Epithelial cell of esophagus (primary cell): ENCODE measurements around the gene EFTUD2.

Experiments used
- DNase-seq: peaks from one replicate; pipeline ENCODE4 v3.0.0; 2010; ENCODE audit warnings: low read depth
- H3K4me3 ChIP-seq: 2 replicates; pipeline ENCODE4 v1.5.1; 2011; ENCODE audit warnings: mild to moderate bottlenecking, low read length, control low read depth
- TF ChIP-seq, protein P1 (sequence below): IDR thresholded peaks from 2 replicates; pipeline ENCODE4 v1.5.1; 2011; ENCODE audit warnings: low read depth, mild to moderate bottlenecking, low read length, control low read depth, inconsistent platforms; ENCODE audit not compliant: insufficient read depth; ENCODE audit errors: missing control alignments

EFTUD2 gene

DNA sequence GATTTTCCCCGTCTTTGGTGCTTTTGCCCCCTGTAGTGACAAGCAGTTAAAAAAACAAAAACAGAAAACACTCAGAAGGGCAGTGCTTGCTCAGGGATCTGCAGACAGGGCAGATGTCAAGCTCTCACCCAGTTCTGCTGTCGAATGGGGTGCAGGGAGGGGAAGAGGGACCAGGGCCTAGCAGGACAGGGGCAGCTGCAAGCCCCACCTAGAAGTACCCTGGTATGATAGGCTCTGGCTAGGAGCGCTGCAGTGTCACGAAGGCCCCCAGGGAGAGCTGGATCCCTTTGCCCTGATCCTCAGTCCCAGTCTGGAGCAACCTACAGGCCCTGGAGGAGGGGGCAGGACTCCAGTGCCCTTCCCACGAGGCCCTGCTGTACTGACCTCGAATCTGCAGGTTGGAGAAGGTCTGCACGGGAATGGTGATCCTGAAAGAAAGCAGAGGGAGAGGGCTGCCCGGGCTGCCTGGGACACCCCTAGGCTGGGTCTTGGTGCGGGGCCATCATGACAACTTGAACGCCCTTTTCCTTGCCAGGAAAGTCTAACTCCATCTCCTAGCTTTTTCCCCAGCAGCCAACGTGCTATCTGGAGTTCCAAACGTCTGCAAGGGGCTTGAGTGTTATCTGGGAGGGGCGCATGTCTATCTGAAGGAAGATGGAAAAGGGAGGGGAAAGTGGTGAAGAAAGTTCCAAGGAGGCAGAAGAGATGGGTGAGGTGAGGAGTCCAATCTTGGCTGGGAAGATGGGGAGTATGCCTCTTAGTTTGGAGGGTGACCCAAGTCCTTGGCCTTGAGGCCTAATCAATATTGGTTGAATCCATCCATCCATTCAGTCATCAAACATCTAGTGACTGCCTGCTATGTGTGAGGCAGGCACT is 11.2 kb upstream of the EFTUD2 start:
- TF ChIP-seq, protein P1, sequence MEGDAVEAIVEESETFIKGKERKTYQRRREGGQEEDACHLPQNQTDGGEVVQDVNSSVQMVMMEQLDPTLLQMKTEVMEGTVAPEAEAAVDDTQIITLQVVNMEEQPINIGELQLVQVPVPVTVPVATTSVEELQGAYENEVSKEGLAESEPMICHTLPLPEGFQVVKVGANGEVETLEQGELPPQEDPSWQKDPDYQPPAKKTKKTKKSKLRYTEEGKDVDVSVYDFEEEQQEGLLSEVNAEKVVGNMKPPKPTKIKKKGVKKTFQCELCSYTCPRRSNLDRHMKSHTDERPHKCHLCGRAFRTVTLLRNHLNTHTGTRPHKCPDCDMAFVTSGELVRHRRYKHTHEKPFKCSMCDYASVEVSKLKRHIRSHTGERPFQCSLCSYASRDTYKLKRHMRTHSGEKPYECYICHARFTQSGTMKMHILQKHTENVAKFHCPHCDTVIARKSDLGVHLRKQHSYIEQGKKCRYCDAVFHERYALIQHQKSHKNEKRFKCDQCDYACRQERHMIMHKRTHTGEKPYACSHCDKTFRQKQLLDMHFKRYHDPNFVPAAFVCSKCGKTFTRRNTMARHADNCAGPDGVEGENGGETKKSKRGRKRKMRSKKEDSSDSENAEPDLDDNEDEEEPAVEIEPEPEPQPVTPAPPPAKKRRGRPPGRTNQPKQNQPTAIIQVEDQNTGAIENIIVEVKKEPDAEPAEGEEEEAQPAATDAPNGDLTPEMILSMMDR: no peak
- H3K4me3 ChIP-seq: no peak overlapping the region
- no peak for DNase-seq

DNA sequence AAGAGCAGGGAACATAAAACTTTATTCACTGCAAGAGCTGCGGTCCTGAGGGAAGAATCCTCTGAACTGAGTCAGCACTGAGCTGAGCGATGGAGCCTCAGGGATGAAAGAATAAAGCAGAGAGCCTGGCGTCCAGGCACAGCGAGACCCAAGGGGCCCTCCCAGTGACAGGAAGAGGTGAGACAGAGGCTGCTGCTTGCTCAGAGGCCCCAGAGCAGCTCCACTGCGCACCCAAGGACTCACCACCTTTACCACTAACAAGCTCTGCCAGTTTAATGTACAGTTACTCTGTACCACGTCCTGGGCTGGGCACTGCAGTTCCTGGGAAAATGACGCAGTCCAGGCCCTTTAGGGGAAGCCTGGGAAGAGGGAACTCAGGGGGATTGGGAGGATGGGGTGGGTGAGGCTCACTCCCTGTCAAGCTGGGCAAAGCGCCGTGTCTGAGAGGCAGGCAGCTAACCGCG is 10.5 kb upstream of the EFTUD2 start:
- H3K4me3 ChIP-seq: no peak overlapping the region
- peak; percentile 86 for DNase-seq
- TF ChIP-seq, protein P1: no peak

DNA sequence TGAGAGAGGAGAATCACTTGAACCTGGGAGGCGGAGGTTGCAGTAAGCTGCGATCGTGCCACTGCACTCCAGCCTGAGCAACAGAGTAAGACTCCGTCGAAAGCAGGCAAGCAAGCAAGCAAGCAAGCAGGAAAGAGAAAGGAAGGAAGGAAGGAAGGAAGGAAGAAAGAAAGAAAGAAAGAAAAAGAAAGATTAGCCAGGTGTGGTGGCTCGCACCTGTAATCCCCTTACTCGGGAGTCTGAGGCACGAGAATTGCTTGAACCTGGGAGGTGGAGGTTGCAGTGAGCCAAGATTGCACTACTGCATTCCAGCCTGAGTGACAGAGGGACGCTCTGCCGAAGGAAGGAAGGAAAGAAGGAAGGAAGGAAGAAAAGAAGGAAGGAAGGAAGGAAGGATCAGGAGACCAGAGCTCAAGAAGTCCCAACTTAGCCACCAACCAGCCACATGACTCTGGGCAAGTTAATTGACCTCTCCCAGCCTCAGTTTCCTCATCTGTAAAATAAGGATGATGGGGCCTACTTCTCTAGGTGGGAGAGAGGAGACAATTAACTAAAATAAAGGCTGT is 9.6 kb upstream of the EFTUD2 start:
- no peak overlapping the region for H3K4me3 ChIP-seq
- TF ChIP-seq, protein P1: no peak

DNA sequence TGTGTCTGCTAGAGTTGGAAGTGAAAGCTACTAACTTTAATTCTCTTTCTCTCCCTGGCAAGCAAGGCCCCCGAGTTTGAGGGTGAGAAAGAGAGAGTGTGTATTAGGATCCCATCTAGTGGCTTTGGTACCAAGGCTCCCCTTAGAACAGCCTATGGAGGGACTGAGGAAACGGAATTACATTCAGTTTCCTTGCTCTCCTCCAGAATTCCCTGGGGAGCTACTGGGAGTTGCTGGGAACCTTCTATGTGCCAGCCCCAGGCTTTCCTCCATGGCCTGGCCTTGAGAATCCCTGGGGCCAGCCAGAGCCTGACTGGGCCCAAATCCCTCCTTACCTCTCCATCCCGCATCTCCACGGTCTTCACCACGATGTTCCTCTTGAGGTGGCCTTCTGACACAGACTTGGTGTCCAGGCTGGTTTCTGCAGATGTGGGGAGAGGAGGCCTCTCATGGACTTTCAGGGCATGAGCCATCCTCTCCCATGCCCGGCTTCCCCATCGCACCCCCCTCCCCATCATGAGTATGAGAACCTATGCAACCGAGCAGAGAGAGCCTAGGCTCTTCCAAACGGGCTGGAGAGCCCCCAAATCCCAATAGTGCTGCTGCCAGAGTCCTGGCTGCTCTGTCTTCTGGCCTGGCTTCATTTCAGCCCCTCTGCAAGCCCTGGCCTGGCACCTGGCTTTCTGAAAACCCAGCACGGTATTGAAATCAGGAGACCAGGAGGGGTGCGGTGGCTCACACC is 8.7 kb upstream of the EFTUD2 start:
- TF ChIP-seq, protein P1: no peak
- H3K4me3 ChIP-seq: no peak overlapping the region
- no peak for DNase-seq

More for the DNA sequence above, 9.6 kb upstream of the EFTUD2 start:
- no peak for DNase-seq

DNA sequence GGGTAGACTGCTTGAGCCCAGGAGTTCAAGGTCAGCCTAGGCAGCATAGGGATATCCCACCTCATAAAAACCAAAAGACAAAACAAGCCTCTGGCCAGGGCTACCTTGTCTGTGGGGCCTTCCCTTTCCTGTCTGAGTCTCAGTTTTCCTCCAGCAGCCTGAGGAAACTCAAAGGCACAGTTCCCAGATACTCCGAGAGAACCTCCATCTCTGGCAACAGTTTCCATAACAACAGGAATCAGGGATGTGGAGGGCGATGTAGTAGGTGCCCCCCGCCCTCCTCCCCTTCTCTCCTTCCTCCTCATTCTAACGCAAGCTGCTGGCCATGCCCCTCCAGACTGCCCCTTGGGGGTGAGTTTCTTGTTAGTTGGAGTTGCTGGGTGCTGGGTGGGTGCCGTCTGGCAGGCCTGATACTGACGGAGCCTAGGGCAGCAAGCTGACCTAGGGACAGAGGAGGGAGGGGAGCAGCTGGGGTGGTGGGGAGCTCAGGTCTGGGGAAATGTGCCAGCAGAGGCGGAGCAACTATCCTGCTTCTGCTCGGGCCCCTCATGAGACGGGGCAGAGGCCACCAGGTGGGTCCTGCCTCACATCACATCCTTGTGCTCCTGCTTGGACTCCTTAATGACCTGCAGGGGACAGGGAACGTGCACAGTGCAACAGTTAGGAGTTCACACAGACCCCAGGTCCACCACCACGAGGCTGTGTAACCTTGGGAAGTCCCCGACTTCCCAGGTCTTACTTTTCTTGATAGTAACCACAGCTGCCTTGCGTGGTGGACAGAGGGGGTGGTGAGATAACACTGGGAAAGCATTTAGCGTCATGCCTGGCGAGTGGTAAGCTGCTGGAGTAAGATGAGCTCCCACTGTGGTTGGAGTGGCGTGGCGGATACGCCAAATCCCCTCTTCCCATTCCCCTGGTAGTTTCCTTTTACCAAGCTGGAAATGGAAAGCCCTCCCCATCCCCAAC is 7.8 kb upstream of the EFTUD2 start:
- no peak overlapping the region for H3K4me3 ChIP-seq
- DNase-seq: no peak
- TF ChIP-seq, protein P1: no peak
